Activated CD4-positive, alpha-beta T cell treated with anti-CD3 and anti-CD28 coated beads, Interleukin-2, Interleukin-6, amounts not matched to agents 100 ng/mL and 50 ng/mL, durations not matched to agents 16 hours and 8 hours (primary cell): ENCODE measurements around the gene AXDND1.
A peak's percentile ranks its signal among the peaks of the same experiment; 100 is the strongest.
"Not testable (repeated sequence)": the region's sequence is repeated elsewhere in the genome, so short reads cannot be mapped to it uniquely, and the experiment has no call there.

Experiments
- DNase-seq: peaks from one replicate; pipeline ENCODE4 v3.0.0-alpha.2; 2020

Gene AXDND1, protein sequence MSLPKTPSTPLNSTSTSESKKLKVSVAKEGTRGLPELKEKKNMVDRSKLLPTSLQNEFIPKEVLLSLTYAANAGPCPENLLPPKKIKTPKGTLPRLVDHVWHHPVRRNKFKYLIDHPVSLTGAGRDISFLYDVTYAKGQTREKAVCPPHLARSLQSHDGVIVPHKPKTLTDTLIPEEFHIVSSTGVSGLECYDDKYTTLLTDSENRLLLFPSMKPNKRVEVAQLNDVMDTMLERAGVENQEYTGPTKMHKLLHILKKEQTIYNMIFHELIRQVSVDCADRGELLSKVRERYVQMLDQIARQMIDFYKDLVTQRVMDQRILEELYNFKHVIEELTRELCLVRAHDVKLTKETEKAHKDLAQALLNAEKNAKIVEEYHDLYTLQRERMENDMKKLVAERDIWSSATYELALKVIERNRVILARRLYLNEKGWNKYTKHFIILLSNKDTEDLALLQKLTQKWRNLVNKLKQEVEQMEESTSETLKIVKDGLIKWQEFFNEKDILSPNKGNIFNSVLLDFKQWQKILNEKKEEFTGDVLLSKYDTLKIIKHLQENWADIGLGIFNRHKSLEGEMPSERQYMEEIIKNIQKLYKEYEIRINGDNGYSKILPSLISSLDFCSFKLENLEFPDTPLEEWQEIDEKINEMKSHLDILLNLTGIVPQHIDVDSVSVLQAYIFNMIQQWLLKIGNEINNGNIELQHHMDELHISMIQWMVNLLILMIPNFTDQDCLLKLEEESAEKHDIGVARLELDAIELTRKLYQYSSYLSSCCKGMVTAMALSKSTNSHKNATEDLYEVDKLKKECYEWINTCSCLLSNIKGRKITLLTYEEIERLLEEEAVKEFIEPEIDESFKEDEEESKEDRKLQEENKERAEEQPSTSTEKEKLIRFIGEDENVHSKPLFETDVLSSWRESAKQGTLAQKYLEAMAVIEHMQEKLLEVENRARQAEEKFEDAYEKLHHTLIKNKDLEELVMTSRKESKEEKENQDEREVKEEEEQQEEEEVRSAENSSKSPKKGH

DNA sequence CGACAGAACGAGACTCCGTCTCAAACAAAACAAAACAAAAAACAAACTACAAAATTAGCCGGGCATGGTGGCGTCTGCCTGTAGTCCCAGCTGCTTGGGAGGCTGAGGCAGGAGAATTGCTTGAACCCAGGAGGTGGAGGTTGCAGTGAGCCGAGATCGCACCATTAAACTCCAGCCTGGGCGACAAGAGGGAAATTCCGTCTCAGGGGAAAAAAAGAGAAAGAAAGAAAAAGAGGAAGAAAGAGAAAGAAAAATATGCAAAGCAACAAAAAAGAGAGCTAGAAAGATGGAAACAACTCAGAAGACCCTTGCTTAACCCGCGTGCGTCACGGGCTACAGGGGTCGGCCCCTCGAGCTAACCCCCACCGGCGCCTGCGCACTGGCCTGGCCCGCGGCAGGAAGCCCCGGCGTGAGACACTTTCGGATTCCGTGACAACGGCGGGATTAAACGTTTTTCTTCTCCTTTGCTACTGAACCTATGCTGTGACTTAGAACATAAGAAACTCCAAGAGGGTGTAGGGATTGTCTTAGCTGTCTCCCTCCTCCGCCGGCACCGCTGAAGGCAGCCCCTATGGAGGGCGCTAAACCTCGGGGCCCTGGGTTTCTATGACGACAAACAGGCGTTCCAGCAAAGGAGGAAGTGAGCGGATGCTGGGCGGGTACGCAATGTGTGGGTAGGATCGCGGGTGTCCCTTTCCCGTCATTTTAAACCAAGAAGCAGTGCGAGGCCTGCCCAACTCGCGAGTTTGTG lies at the start of gene AXDND1:
AXDND1 (plus strand) TSS at position 630 of the 751 bp plus-strand sequence. CDS start 539 bp downstream, outside the sequence.
- DNase-seq = peak; percentile 90

DNA sequence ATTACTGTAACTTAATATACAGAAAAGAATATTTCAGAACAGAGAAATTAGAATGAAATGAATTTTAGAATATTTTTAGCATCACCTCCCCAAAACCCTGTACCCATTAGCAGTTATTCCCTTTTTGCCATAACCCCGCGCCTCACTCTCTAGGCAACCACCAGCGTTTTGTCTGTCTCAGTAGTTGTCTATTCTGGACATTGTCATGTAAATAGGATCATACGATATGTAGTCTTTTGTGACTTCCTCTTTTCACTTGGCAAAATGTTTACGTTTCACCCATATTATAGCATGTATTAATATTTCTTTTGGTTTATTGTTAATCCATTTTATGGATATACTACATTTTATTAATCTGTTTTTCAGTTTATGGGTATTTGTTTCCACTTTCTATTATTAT lies 47.3 kb upstream of the AXDND1 start:
- DNase-seq = no peak

DNA sequence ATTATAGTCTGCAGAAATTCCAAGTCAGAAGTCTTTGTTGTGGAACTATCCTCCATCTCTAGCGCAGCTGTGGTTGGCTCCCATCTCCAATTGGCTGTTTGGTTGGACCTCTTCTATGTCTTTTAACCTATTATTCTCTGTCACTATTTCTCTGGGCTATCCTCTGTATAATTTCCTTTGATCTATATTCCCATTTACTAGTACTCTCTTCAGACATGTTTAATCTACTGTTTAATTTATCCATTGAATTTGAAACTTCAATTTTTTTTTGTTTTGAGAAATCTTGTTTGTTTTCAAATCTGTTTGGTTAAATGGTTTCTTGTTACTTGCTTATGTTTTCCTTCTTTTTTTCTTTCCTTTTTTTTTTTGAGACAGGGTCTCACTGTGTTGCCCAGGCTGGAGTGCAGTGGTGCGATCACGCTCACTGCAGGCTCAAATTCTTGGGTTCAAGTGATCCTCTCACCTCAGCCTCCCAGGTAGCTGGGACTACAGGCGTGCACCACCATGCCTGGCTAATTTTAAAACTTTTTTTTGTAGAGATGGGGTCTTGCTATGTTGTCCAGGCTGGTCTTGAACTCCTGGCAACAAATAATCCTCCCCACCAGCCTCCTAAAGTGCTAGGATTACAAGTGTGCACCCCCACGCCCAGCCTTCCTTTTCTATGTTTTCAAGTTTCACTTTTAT lies 44.1 kb upstream of the AXDND1 start:
- no peak for DNase-seq

DNA sequence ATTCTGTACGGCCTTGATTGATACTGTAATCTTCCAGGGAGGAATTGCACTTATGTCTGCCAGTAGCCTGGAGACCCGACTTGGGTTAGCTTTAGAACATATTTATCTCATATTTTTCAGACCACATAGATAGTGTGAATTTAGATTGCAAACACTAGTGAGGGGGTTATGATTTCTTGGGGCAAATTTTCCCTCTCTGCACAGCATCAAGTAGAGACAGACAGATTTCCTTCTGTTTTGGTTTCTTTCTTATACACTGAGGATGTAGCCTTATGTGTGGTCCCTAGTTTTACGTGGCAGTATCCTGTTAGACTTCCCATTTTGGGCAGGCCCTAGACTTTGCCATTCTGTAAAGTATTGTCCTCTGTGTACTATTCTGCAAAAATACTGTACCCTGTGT lies 43.2 kb upstream of the AXDND1 start:
- no peak for DNase-seq

DNA sequence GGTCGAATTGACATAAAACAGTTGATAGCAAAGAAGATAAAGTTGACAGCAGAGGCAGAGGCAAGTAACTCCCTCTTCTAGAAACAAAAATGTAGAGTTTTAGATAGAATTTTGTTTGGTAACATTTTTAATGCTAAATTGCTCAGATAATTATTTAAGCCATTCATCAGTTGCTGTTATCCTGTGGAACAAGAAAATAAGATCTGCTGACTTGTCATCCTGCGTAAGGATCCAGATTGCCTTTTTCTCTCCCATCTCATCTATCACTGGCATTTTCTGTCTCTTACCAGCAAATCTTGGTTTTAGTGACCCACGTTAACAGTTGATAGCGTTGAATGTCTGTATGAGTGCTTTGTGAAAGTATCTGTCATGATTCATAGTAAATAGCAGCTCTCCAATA lies 42.3 kb upstream of the AXDND1 start:
- DNase-seq = no peak

DNA sequence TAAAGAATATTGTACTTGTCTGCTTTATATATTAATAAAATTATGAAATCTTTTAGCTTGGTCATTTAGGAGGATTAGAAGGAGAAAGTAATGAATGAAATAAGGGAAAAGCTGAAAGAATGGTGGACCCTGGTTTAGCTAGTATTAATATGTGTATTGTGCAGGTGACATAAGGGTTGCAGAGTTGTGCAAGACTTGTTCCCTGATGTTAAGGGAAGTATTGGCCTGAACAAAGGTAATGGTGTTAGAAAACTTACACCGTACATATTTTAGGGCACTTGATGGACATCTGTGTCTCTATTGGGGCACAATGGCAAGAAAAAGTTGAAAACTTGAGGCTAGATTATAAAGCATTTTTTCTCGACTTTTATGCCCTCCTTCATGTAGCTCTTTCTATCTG lies 39.9 kb upstream of the AXDND1 start:
- no peak for DNase-seq

DNA sequence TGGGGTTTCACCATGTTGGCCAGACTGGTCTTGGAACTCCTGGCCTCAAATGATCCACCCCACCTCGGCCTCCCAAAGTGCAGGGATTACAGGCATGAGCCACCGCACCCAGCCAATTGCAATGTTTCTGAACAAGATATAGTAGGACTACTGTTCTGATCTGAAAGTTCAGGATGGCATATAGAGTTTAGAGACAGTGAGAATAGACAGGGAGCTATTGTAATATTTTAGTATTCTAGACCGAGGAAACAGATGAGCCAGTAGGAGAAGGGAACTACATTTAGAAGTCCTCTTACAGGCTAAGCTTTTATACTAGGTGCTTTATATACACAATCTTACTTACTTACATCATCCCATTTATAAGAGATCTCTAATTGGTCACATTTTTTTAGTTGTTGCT lies 39.0 kb upstream of the AXDND1 start:
- no peak for DNase-seq

DNA sequence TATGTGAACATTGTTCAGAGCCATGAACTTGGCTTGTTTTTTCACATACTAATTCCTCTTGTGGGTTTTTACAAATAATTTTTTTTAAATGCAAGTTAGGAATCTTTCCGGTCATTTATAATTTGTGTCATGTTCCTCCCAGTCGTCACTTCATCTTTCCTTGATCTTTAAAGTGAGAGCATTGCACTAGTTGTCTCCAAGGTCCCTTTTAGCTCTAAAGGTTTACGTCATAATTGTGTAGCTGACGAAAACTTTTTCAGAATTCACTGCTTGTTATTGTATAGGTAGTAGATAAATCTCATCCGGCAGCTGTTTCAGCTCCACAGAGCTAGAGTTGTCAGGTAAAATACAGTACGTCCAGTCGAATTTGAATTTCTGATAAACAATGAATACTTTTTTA lies 38.6 kb upstream of the AXDND1 start:
- no peak for DNase-seq

DNA sequence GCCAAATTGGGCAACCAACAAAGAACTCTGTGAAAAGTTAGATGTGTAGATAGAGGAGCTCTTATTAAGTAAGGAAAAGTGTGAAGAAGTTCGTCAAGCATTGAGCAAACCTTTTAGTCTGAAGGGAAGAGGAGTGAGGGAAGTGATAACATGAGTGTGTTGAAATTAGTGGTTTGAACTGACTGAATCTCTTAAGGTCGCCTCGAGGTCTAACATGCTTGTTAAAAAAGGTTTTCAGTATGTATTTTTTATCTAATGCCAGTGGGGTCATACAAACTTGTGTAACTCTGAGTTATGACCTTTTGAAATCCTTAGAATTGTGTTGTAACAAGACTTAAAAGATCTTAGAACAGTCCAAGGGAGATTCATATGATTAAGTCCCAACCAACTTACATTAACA lies 38.1 kb upstream of the AXDND1 start:
- DNase-seq = no peak

DNA sequence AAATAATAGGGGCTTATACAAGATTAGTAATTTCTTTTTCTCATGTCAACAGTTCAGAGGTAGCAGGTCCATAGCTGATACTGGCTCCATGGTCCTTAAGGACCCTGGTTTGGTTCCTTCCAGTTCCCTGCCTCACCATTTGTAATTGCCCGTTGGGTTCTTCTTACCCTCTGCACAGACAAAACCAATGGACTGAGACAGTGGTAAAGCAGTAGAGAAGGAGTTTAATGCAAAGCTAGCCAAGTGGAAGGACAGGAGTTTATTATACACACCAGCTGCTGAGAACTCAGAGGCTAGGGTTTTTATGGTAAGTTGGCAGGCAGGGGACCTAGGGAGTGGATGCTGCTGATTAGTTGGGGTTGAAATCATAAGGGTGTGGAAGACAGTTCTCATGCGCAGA lies 35.9 kb upstream of the AXDND1 start:
- DNase-seq = no peak

DNA sequence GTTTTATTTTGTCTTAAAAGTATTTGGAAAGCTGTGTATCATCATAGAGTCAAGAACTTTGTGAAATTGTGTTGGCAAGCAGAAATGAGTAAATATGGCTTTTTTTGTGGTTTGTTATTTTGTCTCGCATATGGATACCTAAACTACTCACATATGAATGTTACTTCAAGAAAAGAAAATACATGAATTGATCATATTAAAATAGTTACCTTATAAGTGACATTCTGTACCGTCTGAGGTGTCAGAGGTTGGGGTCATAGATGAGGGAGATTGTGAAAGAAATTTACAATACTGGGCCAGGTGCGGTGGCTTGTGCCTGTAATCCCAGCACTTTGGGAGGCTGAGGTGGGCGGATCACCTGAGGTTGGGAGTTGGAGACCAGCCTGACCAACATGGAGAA lies 31.3 kb upstream of the AXDND1 start:
- DNase-seq = no peak

DNA sequence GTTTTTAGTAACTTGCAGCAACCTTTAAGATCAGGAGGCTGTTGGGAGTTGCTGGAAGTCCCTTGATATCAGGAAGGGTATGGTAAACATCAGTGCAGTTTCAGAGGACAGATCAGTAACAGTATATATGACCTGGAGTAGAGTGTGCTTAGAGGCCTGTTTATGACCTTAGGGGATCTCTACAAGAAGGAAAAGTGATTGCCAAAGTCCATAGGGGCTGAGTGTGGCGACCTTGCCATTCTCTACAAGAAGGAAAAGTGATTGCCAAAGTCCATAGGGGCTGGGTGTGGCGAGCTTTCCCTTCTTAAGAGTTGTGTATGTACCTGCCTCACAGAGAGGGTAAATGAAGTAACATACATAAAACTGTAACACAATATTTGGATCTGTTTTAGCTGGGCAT lies 28.5 kb upstream of the AXDND1 start:
- DNase-seq = no peak

DNA sequence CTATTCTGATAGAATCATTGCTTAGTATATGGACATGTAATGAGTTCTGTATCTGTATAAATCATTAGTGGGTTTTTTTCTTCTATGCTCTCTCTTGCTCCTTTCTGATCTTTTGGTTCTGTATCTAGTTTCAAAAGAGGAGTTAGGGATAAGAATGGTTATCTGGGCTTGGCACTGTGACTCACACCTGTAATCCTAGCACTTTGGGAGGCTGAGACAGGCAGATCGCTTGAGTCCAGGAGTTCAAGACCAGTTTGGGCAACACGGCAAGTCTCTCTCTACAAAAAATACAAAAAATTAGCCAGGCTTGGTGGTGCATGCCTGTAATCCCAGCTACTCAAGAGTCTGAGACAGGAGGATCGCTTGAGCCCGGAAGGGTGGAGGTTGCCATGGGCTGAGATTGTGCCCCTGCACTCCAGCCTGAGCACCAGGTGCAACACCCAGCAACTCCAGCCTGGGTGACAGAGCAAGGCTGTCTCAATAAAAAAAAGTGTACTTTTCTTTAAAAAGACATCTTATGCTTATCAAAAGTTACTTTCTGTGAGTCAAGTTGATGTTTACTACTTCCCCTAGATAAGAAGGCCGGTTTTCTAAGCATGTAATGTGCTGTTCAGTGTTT lies 27.7 kb upstream of the AXDND1 start:
- no peak for DNase-seq

DNA sequence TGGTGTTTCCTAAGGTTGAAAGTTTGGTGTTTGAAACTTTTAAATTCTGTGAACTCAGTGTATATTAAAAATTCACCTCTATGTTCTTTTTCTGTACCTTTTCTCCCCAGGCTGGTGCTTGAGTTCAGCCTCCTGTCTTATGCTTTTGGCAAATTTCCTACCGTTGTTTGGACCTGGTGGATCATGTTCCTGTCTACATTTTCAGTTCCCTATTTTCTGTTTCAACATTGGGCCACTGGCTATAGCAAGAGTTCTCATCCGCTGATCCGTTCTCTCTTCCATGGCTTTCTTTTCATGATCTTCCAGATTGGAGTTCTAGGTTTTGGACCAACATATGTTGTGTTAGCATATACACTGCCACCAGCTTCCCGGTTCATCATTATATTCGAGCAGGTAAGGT lies 24.9 kb upstream of the AXDND1 start:
- DNase-seq = no peak

DNA sequence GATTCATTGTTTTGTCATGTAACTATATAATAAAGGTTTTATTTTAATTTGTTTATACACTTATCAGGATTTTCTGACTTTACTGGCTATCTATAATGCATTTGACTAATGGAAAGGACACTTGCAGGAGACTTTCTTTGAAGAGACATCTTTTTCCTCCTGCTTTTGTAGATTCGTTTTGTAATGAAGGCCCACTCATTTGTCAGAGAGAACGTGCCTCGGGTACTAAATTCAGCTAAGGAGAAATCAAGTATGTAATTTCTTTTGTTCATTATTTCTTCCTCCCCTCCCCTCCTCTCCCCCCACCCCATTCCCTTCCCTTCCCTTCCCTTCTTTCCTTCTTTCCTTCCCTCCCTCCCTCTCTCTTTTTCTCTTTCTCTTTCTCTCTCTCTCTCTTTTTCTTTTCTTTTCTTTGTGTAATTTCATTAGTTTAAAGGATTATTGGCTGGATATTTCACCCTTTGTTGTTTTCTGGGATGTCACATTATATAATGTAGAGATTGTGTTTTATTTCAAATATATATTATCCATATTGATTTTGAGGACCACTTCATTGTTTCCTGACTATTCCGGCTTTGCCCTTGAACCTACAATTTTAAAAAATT lies 23.7 kb upstream of the AXDND1 start:
- DNase-seq = no peak

DNA sequence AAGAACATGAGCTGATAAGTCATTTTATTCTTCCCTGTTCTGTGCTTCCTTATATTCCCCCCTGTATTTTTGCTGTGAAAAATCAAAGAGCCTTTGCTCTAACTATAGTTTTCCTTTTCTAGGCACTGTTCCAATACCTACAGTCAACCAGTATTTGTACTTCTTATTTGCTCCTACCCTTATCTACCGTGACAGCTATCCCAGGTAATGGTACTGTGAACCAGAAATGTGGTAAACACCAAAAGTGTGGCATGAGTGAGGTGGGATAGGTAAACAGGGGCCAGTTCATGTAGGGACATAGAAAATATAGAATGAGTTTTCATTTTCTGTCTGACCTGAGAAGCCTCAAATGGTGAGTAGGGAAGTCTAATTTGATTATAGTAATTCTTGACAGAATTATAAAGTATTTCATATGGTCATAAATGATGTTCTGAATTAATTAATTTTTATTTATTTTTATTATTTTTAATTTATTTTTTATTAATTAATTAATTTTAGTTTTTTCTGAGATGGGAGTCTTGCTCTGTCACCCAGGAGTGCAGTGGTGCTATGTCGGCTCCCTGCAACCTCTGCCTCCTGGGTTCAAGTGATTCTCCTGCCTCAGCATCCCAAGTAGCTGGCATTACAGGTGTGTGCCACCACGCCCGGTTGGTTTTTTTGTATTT lies 22.9 kb upstream of the AXDND1 start:
- DNase-seq = no peak

DNA sequence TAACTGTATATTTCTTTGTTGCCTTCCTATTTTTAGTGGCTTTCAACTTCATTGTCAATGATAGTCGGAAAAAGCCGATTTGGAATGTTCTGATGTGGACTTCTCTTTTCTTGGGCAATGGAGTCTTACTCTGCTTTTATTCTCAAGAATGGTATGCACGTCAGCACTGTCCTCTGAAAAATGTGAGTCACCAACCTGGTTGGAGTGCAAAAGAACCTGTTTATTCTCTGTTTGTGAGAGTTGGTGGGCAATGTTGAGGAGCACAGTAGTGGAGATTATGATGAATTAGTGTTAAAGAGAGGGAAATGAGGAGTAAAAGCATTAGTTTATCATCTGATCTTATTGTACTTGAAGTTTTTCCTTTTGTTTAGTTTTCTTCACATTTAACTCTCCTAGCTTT lies 14.5 kb upstream of the AXDND1 start:
- no peak for DNase-seq

DNA sequence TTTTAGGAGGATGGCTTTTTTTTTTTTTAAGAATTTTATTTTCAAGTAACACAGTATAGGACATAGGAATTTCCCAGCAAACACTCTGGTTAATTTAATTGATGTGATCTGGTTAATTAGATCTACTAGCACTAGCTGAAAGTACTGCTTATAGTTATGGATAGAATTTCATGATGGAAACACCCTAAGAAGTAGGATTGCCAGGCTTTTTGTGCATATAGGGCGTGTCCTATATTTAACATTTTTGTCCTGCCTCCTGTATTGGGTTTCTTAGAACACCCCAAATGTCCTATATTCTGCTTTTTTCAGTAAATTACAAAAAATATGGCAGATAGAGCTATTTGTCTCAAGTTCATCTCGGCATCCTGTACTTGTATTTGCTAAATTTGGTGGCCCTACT lies 13.5 kb upstream of the AXDND1 start:
- no peak for DNase-seq

DNA sequence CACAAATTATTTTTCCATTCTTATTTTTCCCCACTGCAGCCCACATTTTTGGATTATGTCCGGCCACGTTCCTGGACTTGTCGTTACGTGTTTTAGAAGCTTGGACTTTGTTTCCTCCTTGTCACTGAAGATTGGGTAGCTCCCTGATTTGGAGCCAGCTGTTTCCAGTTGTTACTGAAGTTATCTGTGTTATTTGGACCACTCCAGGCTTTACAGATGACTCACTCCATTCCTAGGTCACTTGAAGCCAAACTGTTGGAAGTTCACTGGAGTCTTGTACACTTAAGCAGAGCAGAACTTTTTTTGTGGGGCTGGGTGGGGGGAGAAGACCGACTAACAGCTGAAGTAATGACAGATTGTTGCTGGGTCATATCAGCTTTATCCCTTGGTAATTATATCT lies 12.2 kb upstream of the AXDND1 start:
- DNase-seq = no peak

DNA sequence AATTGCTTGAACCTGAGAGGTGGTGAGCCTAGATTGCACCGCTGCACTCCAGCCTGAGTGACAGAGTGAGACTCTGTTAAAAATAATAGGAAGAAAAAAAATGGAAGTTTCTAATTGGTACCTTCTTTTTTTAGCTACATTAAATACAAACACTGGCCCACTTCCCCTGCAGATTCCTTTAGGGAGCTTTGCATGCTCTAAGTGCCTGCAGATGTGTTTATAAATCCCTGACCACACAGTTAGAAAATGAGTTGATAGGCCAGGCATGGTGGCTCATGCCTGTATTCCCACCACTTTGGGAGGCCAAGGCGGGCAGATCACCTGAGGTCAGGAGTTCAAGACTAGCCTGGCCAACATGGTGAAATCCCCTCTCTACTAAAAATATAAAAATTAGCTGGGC lies 4.1 kb upstream of the AXDND1 start:
- DNase-seq = not testable (repeated sequence)
